OCI-LY3 (cell line): ENCODE results near the gene FAM78B.

Experiments used
- H2AFZ ChIP-seq: fragments of 200-600, 300-600 bp; shearing (Covaris generic); 2 replicates; pipeline ENCODE4 v1.6.0; 2014; ENCODE audit warnings: antibody characterized with exemption, low read depth, low read length
- H3K27ac ChIP-seq: fragments of 200-600, 300-600 bp; sonication (generic); 2 replicates; pipeline ENCODE4 v1.5.1; 2014; ENCODE audit warnings: mild to moderate bottlenecking, low read length, moderate library complexity, mixed read lengths
- H3K27me3 ChIP-seq: fragments of 200-600, 300-600 bp; sonication (generic); 2 replicates; pipeline ENCODE4 v1.6.1; 2014; ENCODE audit warnings: low read depth, low read length, mixed read lengths
- H3K36me3 ChIP-seq: fragments of 200-600, 300-600 bp; sonication (generic); replicated peaks from 2 replicates; pipeline ENCODE3; 2014; ENCODE audit warnings: low read depth, low read length, mixed read lengths
- H3K4me1 ChIP-seq: fragments of 300-600, 200-600 bp; sonication (generic); 2 replicates; pipeline ENCODE4 v1.6.1; 2014; ENCODE audit warnings: low read length, mixed read lengths
- H3K4me2 ChIP-seq: fragments of 200-600, 300-600 bp; sonication (generic); 2 replicates; pipeline ENCODE4 v1.6.1; 2014; ENCODE audit warnings: low read length, mixed read lengths
- H3K4me3 ChIP-seq: fragments of 300-600, 200-600 bp; sonication (generic); 2 replicates; pipeline ENCODE4 v1.5.1; 2014; ENCODE audit warnings: antibody characterized with exemption, mild to moderate bottlenecking, low read length, moderate library complexity
- H3K79me2 ChIP-seq: fragments of 300-600, 200-600 bp; shearing (Covaris generic); 2 replicates; pipeline ENCODE4 v1.6.1; 2014; ENCODE audit warnings: mild to moderate bottlenecking, low read length, mixed read lengths
- H3K9ac ChIP-seq: fragments of 300-600, 200-600 bp; shearing (Covaris generic); 2 replicates; pipeline ENCODE4 v1.6.0; 2014; ENCODE audit warnings: mild to moderate bottlenecking, low read length, moderate library complexity
- H3K9me3 ChIP-seq: fragments of 200-600, 300-600 bp; shearing (Covaris generic); 2 replicates; pipeline ENCODE4 v1.6.1; 2014; ENCODE audit warnings: low read length, mixed read lengths; ENCODE audit not compliant: insufficient read depth
- H4K20me1 ChIP-seq: fragments of 200-600, 300-600 bp; sonication (generic); 2 replicates; pipeline ENCODE4 v1.6.1; 2016; ENCODE audit warnings: low read length, mixed read lengths; ENCODE audit not compliant: insufficient read depth
- EZH2phosphoT487 ChIP-seq: fragments of 200-600 bp; shearing (Covaris generic); IDR thresholded peaks from 2 replicates; pipeline ENCODE4 v1.6.1; 2018; ENCODE audit warnings: antibody characterized with exemption, mixed run types, low read depth
- TF ChIP-seq, protein P1 (sequence below): fragments of 200-600, 300-600 bp; sonication (generic); IDR thresholded peaks from 2 replicates; pipeline ENCODE4 v1.5.1; 2014; ENCODE audit warnings: antibody characterized with exemption, low read length, low read depth

Gene FAM78B

DNA sequence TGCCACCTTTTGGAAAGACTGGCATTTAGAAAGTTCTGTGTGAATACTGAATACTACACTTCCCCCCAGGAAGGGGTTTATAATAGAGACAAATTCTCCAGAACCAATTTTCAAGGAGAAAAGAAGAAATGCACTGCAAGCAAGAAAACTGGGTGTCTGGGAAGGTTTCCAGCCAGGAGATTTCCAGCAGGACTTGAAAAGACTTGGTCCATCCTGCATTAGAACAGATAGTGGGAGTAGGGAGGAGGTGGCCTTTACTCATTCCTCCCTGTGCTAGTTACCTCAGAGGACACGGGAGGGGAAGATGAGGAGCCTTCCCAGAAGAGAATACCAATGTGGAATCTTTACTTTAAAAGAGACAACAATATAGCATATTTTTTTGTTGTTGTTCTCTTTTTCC lies 52.4 kb downstream of the FAM78B start:
- Histone ChIP-seq H3K4me3 (no peak overlapping the region), H3K36me3 (peaks cover 43% of the 10 kb centered on the region), H3K4me2 (no peak overlapping the region), H3K4me1 (no peaks in the 10 kb centered on the region), H4K20me1 (peaks cover 73% of the 10 kb centered on the region), H3K27ac (no peak overlapping the region), H2AFZ (no peak overlapping the region), H3K79me2 (peaks cover 84% of the 10 kb centered on the region), H3K27me3 (no peaks in the 10 kb centered on the region), H3K9me3 (no peaks in the 10 kb centered on the region), H3K9ac (no peak overlapping the region)
- TF ChIP-seq EZH2phosphoT487, result no peak
- TF ChIP-seq, protein P1, sequence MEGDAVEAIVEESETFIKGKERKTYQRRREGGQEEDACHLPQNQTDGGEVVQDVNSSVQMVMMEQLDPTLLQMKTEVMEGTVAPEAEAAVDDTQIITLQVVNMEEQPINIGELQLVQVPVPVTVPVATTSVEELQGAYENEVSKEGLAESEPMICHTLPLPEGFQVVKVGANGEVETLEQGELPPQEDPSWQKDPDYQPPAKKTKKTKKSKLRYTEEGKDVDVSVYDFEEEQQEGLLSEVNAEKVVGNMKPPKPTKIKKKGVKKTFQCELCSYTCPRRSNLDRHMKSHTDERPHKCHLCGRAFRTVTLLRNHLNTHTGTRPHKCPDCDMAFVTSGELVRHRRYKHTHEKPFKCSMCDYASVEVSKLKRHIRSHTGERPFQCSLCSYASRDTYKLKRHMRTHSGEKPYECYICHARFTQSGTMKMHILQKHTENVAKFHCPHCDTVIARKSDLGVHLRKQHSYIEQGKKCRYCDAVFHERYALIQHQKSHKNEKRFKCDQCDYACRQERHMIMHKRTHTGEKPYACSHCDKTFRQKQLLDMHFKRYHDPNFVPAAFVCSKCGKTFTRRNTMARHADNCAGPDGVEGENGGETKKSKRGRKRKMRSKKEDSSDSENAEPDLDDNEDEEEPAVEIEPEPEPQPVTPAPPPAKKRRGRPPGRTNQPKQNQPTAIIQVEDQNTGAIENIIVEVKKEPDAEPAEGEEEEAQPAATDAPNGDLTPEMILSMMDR, result no peak

DNA sequence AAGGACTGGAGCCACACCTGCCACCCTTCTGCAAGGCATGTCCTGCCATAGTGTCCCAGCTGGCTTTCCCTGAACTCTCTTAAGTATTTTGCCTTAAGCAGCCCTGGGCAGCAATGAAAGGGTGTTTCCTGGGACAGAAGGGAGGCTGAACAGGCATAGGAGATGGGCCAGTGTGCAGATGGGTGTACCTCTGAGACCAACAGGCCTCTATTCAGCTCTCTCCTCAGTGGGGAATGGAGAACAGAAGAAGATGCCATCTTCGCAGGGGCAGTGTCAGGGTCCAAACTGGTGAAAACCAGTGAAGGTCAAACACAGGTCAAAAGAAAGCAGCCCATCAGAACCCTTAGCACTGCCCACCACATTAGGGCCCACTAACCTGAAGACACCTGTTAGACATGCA lies 53.2 kb downstream of the FAM78B start:
- Histone ChIP-seq H3K9ac (no peak overlapping the region), H3K4me3 (no peak overlapping the region), H3K4me2 (no peak overlapping the region), H3K4me1 (no peaks in the 10 kb centered on the region), H3K79me2 (peaks cover 83% of the 10 kb centered on the region), H4K20me1 (peaks cover 74% of the 10 kb centered on the region), H3K27me3 (no peaks in the 10 kb centered on the region), H3K9me3 (no peaks in the 10 kb centered on the region), H2AFZ (no peak overlapping the region), H3K36me3 (peaks cover 43% of the 10 kb centered on the region), H3K27ac (no peak overlapping the region)
- TF ChIP-seq, protein P1, result no peak
- TF ChIP-seq EZH2phosphoT487, result no peak

DNA sequence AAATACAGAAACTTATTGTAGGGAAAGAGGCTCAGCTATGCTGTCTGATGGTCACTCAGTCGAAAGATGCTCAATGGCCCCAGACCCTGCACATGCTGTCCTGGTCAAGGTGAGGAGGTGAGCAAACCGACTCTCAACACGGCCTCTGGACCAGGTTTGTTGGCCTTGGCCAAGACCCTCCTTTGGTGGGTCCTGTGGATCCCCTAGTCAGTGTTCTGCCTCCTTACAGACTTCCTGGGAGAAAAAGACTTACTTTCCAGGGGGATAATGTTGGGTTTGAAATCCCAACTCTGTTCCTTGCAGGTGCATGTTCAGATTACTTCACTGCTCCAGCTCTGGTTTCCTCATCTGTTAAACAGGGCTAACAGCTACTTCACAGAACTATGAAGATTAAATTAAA lies 53.8 kb downstream of the FAM78B start:
- H2AFZ ChIP-seq, result no peak overlapping the region
- TF ChIP-seq, protein P1, result no peak
- no peak for TF ChIP-seq EZH2phosphoT487
- H3K27ac ChIP-seq, result no peak overlapping the region
- no peak overlapping the region for H3K4me3 ChIP-seq
- H3K79me2 ChIP-seq, result peaks cover 83% of the 10 kb centered on the region
- no peak overlapping the region for H3K9ac ChIP-seq
- no peak overlapping the region for H3K4me2 ChIP-seq
- H3K4me1 ChIP-seq, result no peaks in the 10 kb centered on the region
- peaks cover 71% of the 10 kb centered on the region for H4K20me1 ChIP-seq
- H3K27me3 ChIP-seq, result no peaks in the 10 kb centered on the region
- peaks cover 43% of the 10 kb centered on the region for H3K36me3 ChIP-seq
- no peaks in the 10 kb centered on the region for H3K9me3 ChIP-seq

DNA sequence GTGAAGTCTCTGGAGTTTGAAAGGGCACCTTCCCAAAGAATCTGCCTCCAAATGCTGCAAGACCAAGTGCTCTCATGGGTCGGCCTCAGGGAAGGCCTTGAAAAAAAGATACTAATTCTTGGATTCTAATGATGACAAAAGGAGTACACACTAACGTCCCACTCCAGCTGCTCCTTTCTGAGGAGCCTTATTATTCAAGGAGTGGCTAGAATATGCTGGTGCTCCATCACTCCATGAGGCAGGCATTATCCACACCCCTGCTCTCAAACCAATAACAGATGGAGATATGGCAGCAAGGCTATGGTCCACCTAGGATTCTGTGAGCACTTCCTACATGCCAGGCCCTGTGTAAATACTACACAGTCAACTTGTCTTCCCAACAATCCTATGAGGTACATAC lies 54.4 kb downstream of the FAM78B start:
- Histone ChIP-seq H3K27me3 (no peaks in the 10 kb centered on the region), H3K79me2 (peaks cover 84% of the 10 kb centered on the region), H4K20me1 (peaks cover 67% of the 10 kb centered on the region), H2AFZ (no peak overlapping the region), H3K27ac (no peak overlapping the region), H3K4me1 (no peaks in the 10 kb centered on the region), H3K4me2 (no peak overlapping the region), H3K9ac (no peak overlapping the region), H3K9me3 (no peaks in the 10 kb centered on the region), H3K4me3 (no peak overlapping the region), H3K36me3 (peaks cover 43% of the 10 kb centered on the region)
- no peak for TF ChIP-seq EZH2phosphoT487
- TF ChIP-seq, protein P1, result no peak
